Ovary (tissue), 9 donors: ENCODE measurements around the gene CHST13. TPM values are rescaled to one million over a fixed set of nuclear protein-coding genes. Genes with fewer than 3 reads are reported as not detected.

Experiments used
- DNase-seq, 5 donors: peaks; one replicate each; pipeline ENCODE4 v3.0.0-alpha.2; 2019 to 2020
- H3K27ac ChIP-seq, 2 donors: fragments of 200-600 bp; one replicate each; pipeline versions ENCODE4 v1.5.1 to v1.8.0; 2019 to 2022
- H3K27me3 ChIP-seq: fragments of 200-600 bp; one replicate; pipeline ENCODE4 v1.8.0; 2022
- H3K36me3 ChIP-seq: fragments of 200-600 bp; sonication (generic); one replicate; pipeline ENCODE4 v1.5.1; 2019
- H3K4me1 ChIP-seq: one replicate; pipeline ENCODE4 v1.8.1; 2013; ENCODE audit warnings: mild to moderate bottlenecking, moderate library complexity; ENCODE audit not compliant: insufficient read depth
- H3K4me3 ChIP-seq: fragments of 200-600 bp; sonication (generic); one replicate; pipeline ENCODE4 v1.5.1; 2017
- H3K9me3 ChIP-seq, 2 donors: fragments of 200-600 bp in 1 of 2; sonication (generic) in 1 of 2; one replicate each; pipeline versions ENCODE4 v1.5.1 to v1.8.1; 2013 to 2019; ENCODE audit warnings: mild to moderate bottlenecking in 1 of 2, moderate library complexity in 1 of 2
- EP300 ChIP-seq: sonication (generic); formaldehyde crosslinking; IDR thresholded peaks from one replicate; pipeline ENCODE4 v1.6.1; 2017; ENCODE audit warnings: antibody characterized with exemption
- POLR2A ChIP-seq: fragments of 450-650 bp; IDR thresholded peaks from one replicate; pipeline ENCODE4 v1.6.1; 2017; ENCODE audit warnings: antibody characterized with exemption, mild to moderate bottlenecking, moderate library complexity
- WGBS, 3 donors: extraction: QIAGEN DNeasy Blood & Tissue Kit in 1 of 3; methylation state at CpG; one replicate each; pipeline versions ENCODE4 v1.1.5 to v1.1.7; 2013 to 2017; 5-methylcytosine and 5-hydroxymethylcytosine counted together
- intact Hi-C, 4 donors: fragments of 100-400 bp; cut with DNase I; formaldehyde crosslinking; loops; one replicate each; pipeline versions ENCODE4 v1.11.0 to v1.15.1; 2022 to 2023
- polyA plus RNA-seq, 2 donors: library from polyadenylated mRNA; stranded (reverse); fragments of 200-250 nt in 1 of 2; fragments of 350-450 nt in 1 of 2; fragmentation: Illumina TruSeq in 1 of 2; extraction: RNeasy Lipid Tissue Mini Kit (QIAGEN cat#74804) in 1 of 2; gene quantifications; one replicate each; pipeline ENCODE4 v1.2.3, GENCODE V29; 2013 to 2014
- total RNA-seq, 7 donors: library from RNA; depleted of rRNA in 2 of 7; stranded (reverse); fragments of >200 nt in 2 of 7; fragmentation: NEBNext Ultra II Directional in 3 of 7; extraction: Animal tissue kit (Norgen Biotek cat#: 25700) in 3 of 7; gene quantifications; one replicate each; pipeline versions ENCODE4 v1.1.0 to v1.2.4, GENCODE V29; 2016 to 2023
- TF ChIP-seq, protein P1 (sequence below), 3 donors: fragments of 450-650 bp in 2 of 3; fragments of 200-600 bp in 1 of 3; IDR thresholded peaks; one replicate each; pipeline versions ENCODE4 v1.5.1 to v1.8.0; 2016 to 2022; ENCODE audit warnings: antibody characterized with exemption in 3 of 3, mild to moderate bottlenecking in 1 of 3
- donor health status: DM: no; HTN: no; CAD: no; lungs with moderate emphysema.
- donor health status: DM: no; HTN: no; CAD: no.
- donor health status: Bipolar disorder and iron deficiency.
- donor health status: DM: yes; HTN: yes; CAD: no.
- donor health status: DM: no; HTN: no; CAD: no.
- donor health status: DM: yes; HTN: yes; CAD: no.

Gene CHST13
- total and polyA plus RNA-seq, 9 donors, result 0.12 to 0.87 (median 0.31) TPM; not detected in 4

DNA sequence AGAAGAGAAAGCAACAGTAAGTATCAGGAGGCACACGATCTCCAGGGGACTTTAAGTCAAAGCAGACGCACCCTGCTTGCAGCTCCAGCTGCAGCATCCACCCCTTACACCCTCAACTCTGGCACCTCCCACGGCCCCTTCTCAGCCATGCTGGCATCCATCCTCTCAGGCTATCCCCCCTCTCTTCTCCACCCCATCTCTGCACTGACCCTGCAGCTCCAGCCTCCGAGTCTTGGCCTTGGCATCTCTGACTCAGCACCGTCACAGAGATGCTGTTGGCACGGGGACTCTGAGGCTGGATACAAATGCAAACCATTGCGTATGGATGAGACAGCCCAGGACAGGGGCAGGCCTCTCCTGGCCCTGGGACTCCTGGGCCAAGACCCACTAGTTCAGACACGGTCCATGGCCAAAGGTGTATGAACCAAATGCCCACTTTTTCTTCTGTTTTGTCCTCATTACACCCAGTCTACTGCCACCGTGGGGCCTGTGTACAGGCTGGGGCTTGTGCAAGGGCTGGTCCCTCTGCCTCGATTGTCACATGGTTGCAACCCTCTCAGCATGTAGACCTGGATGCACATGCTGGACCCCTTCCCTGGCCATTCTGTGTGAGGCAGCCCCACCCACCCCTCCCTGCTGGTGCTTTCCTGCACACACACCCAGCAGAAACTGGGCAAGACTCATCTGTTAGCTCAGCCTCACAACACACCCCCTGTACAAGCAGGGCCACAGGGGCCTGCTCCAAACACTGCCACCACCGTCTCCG is 29.6 kb upstream of the CHST13 start:
- no peaks in the 10 kb centered on the region for H3K9me3 ChIP-seq
- 36 to 39% (median 36%) methylated on average over 11 to 12 of the region's 12 CpGs for WGBS, 3 donors
- H3K27me3 ChIP-seq, result no peaks in the 10 kb centered on the region
- TF ChIP-seq, protein P1, sequence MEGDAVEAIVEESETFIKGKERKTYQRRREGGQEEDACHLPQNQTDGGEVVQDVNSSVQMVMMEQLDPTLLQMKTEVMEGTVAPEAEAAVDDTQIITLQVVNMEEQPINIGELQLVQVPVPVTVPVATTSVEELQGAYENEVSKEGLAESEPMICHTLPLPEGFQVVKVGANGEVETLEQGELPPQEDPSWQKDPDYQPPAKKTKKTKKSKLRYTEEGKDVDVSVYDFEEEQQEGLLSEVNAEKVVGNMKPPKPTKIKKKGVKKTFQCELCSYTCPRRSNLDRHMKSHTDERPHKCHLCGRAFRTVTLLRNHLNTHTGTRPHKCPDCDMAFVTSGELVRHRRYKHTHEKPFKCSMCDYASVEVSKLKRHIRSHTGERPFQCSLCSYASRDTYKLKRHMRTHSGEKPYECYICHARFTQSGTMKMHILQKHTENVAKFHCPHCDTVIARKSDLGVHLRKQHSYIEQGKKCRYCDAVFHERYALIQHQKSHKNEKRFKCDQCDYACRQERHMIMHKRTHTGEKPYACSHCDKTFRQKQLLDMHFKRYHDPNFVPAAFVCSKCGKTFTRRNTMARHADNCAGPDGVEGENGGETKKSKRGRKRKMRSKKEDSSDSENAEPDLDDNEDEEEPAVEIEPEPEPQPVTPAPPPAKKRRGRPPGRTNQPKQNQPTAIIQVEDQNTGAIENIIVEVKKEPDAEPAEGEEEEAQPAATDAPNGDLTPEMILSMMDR (IDR thresholded peaks at IDR 0.05), result no peak
- TF ChIP-seq EP300, result no peak
- no peaks in the 10 kb centered on the region for H3K36me3 ChIP-seq
- no peaks in the 10 kb centered on the region for H3K4me1 ChIP-seq
- no peak overlapping the region for H3K27ac ChIP-seq
- no peak for DNase-seq
- no peak overlapping the region for H3K4me3 ChIP-seq
- intact Hi-C loops, result no loop called here

DNA sequence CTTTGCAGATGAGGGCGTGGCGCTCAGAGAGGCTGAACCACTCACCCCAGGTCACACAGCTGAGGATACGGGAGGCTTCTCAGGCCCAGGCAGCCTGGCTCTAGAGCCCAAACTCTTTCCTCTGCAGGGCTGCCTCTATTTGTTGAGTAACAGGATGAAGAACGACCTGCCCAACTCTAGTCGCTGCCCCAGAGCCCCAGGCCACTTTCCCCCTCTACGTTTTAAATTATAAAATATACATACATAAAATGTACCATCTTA is 29.1 kb upstream of the CHST13 start:
- H3K4me1 ChIP-seq, result no peaks in the 10 kb centered on the region
- intact Hi-C loops, result no loop called here
- DNase-seq, result no peak
- no peak overlapping the region for H3K27ac ChIP-seq
- no peak overlapping the region for H3K4me3 ChIP-seq
- 93 to 95% (median 94%) methylated on average over 6 of the region's 6 CpGs for WGBS, 3 donors
- no peaks in the 10 kb centered on the region for H3K27me3 ChIP-seq
- TF ChIP-seq, protein P1 (IDR thresholded peaks at IDR 0.05), result no peak
- TF ChIP-seq EP300 (no peak), POLR2A (no peak)
- no peaks in the 10 kb centered on the region for H3K9me3 ChIP-seq
- H3K36me3 ChIP-seq, result no peaks in the 10 kb centered on the region

DNA sequence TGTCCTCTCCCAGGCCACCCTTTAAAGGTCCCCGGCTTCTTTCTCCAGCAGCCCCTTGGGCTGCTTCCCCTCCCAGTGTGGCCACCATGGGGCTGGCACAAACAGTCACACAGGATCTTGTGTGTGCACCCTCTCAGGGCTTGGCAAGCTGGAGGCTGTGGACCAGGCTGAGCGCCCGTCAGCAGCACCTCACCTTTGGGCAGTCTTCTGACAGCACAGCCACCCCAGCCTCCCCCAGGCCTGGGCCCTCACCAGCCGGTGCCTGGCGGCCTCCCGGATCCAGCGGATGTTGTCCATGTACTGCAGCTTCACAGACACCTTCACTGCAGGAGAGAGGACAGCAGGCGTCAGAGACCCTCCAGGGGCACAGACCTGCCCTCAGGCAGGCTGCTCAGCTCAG is 28.2 kb upstream of the CHST13 start:
- DNase-seq, result no peak
- no peak overlapping the region for H3K27ac ChIP-seq
- H3K27me3 ChIP-seq, result no peaks in the 10 kb centered on the region
- H3K4me3 ChIP-seq, result no peak overlapping the region
- H3K36me3 ChIP-seq, result no peaks in the 10 kb centered on the region
- TF ChIP-seq POLR2A (no peak), EP300 (no peak)
- TF ChIP-seq, protein P1 (IDR thresholded peaks at IDR 0.05), result no peak
- WGBS, 3 donors, result 90 to 94% (median 94%) methylated on average over 8 of the region's 8 CpGs
- H3K9me3 ChIP-seq, result no peaks in the 10 kb centered on the region
- no peaks in the 10 kb centered on the region for H3K4me1 ChIP-seq
- intact Hi-C loops, result no loop called here

DNA sequence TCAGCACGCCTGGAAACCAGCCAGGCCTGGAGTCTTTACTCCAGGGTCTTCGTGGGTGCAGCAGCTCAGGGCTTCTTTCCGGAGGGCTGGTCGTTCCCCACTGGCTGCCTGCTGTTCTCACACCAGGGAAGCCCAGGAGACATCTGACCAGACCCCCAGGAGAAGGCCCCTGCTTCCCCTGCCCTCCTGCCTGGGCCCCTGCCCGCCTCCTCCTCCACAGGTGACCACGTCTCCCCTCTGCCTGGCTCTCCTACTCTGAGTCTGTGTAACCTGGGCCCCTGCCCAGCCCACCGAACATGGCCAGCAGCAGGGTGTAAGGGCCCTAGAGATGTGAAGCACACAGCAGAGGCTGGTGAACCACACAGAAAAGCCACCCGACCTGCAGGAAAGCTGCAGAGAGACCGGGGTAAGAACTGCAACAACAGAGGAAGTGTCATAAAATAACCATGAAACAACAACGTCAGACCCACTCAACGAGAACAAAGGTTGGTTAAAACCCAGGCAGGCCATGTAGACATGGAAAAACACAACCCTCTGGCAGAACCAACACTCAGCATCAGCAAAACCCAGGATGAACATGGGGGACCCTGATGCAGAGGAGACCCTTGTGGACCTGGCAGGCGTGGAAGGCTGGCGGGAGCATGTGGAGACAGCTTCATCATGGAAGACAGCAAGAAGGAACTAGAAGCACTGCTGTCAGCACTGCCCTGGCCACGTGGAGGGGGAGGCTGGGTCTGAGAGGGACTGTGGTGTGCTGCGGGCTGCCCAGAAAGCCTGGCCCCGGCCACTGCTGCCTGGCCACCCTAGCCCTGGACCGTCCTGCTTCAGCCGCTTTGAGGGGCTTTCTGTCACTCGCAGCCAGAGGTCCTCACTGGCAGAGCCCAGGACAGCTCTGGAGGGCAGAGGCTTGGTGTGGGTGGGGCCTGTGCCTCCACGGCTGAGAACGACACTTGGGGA is 26.8 kb upstream of the CHST13 start:
- no peak for DNase-seq
- Histone ChIP-seq H3K4me3 (no peak overlapping the region), H3K27ac (no peak overlapping the region), H3K36me3 (no peaks in the 10 kb centered on the region), H3K9me3 (no peaks in the 10 kb centered on the region), H3K27me3 (no peaks in the 10 kb centered on the region), H3K4me1 (no peaks in the 10 kb centered on the region)
- intact Hi-C loops, result no loop called here
- TF ChIP-seq EP300 (no peak), POLR2A (no peak)
- TF ChIP-seq, protein P1 (IDR thresholded peaks at IDR 0.05), result no peak
- 70 to 80% (median 72%) methylated on average over 19 to 21 of the region's 21 CpGs for WGBS, 3 donors
